A549 (cell line): ENCODE results near the gene MAP3K20. TPM values are rescaled to one million over a fixed set of nuclear protein-coding genes. Genes with fewer than 3 reads are reported as not detected.

Experiments
- ATAC-seq, 2 experiments: fragments of 200-7000 bp in 1 of 2; fragments of >200 bp in 1 of 2; cut with Nextera tagmentation in 1 of 2; cut with Tn5 transposase in 1 of 2; 3 replicates each; pipeline versions ENCODE4 v1.8.0 to v1.9.1; 2018 to 2020; ENCODE audit warnings: mild to moderate bottlenecking in 1 of 2, moderate library complexity in 1 of 2
- CTCF ChIA-PET: fragments of 300-600 bp; sonication (Branson Sonifier 250); formaldehyde crosslinking; extraction: SDS; loops from one replicate; lab custom pipeline; 2021; ENCODE audit warnings: antibody characterized with exemption, inconsistent platforms; lab: Yijun Ruan, JAX
- POLR2A ChIA-PET: fragments of 350-600 bp; formaldehyde crosslinking; extraction: SDS; loops from one replicate; lab custom pipeline; 2021; ENCODE audit warnings: antibody characterized with exemption, inconsistent platforms; lab: Yijun Ruan, JAX
- DNase-seq, 2 experiments: peaks; one replicate each; pipeline versions ENCODE4 v3.0.0 to v3.0.0-alpha.2; 2011 to 2016; ENCODE audit warnings: low read depth in 1 of 2, low spot score in 1 of 2
- FAIRE-seq: peaks from 2 replicates; lab custom pipeline; 2011; peaks lifted over from hg19 to GRCh38; lab: Jason Lieb, UNC
- H3K27ac ChIP-seq, 2 experiments: fragments of >200 bp; sonication (Bioruptor Twin); formaldehyde crosslinking; 3 replicates each; pipeline ENCODE4 v1.5.1; 2016 to 2017
- H3K4me1 ChIP-seq: fragments of >200 bp; sonication (Bioruptor Twin); formaldehyde crosslinking; 3 replicates; pipeline ENCODE4 v1.6.1; 2016
- H3K4me2 ChIP-seq: fragments of >200 bp; sonication (Bioruptor Twin); formaldehyde crosslinking; 3 replicates; pipeline ENCODE4 v1.6.1; 2016
- H3K4me3 ChIP-seq: fragments of >200 bp; sonication (Bioruptor Twin); formaldehyde crosslinking; 3 replicates; pipeline ENCODE4 v1.5.1; 2016
- H3K9me3 ChIP-seq: fragments of >200 bp; sonication (Bioruptor Twin); formaldehyde crosslinking; 3 replicates; pipeline ENCODE4 v1.6.1; 2016
- EHMT2 ChIP-seq: fragments of 200-600 bp; sonication (generic); IDR thresholded peaks from 2 replicates; pipeline ENCODE4 v1.6.1; 2016; ENCODE audit warnings: antibody characterized with exemption, low read depth, mild to moderate bottlenecking, moderate library complexity
- ELK1 ChIP-seq: fragments of 150-350 bp; IDR thresholded peaks from 2 replicates; pipeline ENCODE4 v1.6.1; 2014; ENCODE audit warnings: low read depth, mild to moderate bottlenecking, low read length
- ESRRA ChIP-seq: fragments of 150-350 bp; IDR thresholded peaks from 2 replicates; pipeline ENCODE4 v1.6.1; 2014; ENCODE audit warnings: mild to moderate bottlenecking, low read length, borderline replicate concordance
- HDAC2 ChIP-seq: fragments of 200-600 bp; sonication (generic); IDR thresholded peaks from 2 replicates; pipeline ENCODE4 v1.6.1; 2016
- HMGXB4 ChIP-seq: fragments of 250-450 bp; sonication (Bioruptor Pico); IDR thresholded peaks from 2 replicates; pipeline ENCODE4 v1.5.0; 2021; ENCODE audit warnings: mild to moderate bottlenecking, moderate library complexity, borderline replicate concordance
- MAFK ChIP-seq: fragments of 450-650 bp; IDR thresholded peaks from 2 replicates; pipeline ENCODE4 v1.6.1; 2014; ENCODE audit not compliant: partially characterized antibody
- MYC ChIP-seq: IDR thresholded peaks from 2 replicates; pipeline ENCODE4 v1.6.1; 2012; ENCODE audit warnings: mild to moderate bottlenecking, inconsistent platforms, low read length, improper control_type of control experiment, borderline replicate concordance
- NFE2L2 ChIP-seq: fragments of 150-350 bp; conservative IDR thresholded peaks from 2 replicates; pipeline ENCODE4 v1.6.1; 2014; ENCODE audit warnings: low read length
- POLR2AphosphoS2 ChIP-seq: conservative IDR thresholded peaks from 2 replicates; pipeline ENCODE4 v1.6.1; 2012; ENCODE audit warnings: low read length, improper control_type of control experiment, inconsistent platforms
- RCOR1 ChIP-seq: fragments of 150-350 bp; IDR thresholded peaks from 2 replicates; pipeline ENCODE4 v1.6.1; 2014; ENCODE audit warnings: antibody characterized with exemption, low read length, low read depth
- REST ChIP-seq: fragments of 200-600 bp; sonication (generic); IDR thresholded peaks from 2 replicates; pipeline ENCODE4 v1.6.1; 2016; ENCODE audit warnings: antibody characterized with exemption, mild to moderate bottlenecking, moderate library complexity
- RFX5 ChIP-seq: fragments of 450-650 bp; IDR thresholded peaks from 2 replicates; pipeline ENCODE4 v1.7.1; 2014; ENCODE audit warnings: antibody characterized with exemption, mild to moderate bottlenecking, moderate library complexity
- USF2 ChIP-seq: fragments of 450-650 bp; IDR thresholded peaks from 2 replicates; pipeline ENCODE4 v1.6.1; 2014; ENCODE audit warnings: antibody characterized with exemption
- ZC3H11A ChIP-seq: fragments of 450-650 bp; IDR thresholded peaks from 2 replicates; pipeline ENCODE4 v1.6.1; 2014; ENCODE audit warnings: antibody characterized with exemption, mild to moderate bottlenecking
- ZNF302 ChIP-seq: fragments of 250-450 bp; sonication (Bioruptor Pico); IDR thresholded peaks from 2 replicates; pipeline ENCODE4 v1.9.0; 2021; ENCODE audit warnings: inconsistent platforms, mild to moderate bottlenecking, moderate library complexity
- WGBS: methylation state at CpG from one replicate; pipeline ENCODE4 v1.1.6; 2017; ENCODE audit errors: missing lambda C conversion rate; 5-methylcytosine and 5-hydroxymethylcytosine counted together
- polyA plus RNA-seq, 4 experiments: library from polyadenylated mRNA; depleted of rRNA in 3 of 4; stranded (reverse); fragments of >200 nt; fragmentation: RNase III in 1 of 4; extraction: RNeasy Plus Mini Kit Qiagen cat#74134 plus additional on column Dnase treatment in 1 of 4; gene quantifications; 2 replicates in 3 of 4; 3 replicates in 1 of 4; pipeline ENCODE4 v1.2.3, GENCODE V29; 2011 to 2017

Gene MAP3K20
- polyA plus RNA-seq, 2 of the 4 experiments (the other 2 are of a cell fraction): 34.7 to 80.7 TPM

GRCh38 chr2:173054466-173054865 lies 21.2 kb upstream of the MAP3K20 start (continued):
- TF ChIP-seq ELK1: no peak
- TF ChIP-seq, all 56 proteins: peak for 0

- DNase-seq (no peak), ATAC-seq (no peak), FAIRE-seq (no peak)
- TF ChIP-seq ZC3H11A: no peak
- TF ChIP-seq HMGXB4 (CRISPR knock-in tag): no peak
- TF ChIP-seq ESRRA: no peak
- TF ChIP-seq ZNF302: no peak
- no peak for TF ChIP-seq HDAC2
- TF ChIP-seq EHMT2: no peak
- TF ChIP-seq USF2: no peak
- TF ChIP-seq MAFK: no peak
- TF ChIP-seq ELK1: no peak
- TF ChIP-seq REST: no peak
- no peak for TF ChIP-seq POLR2AphosphoS2
- TF ChIP-seq RCOR1: no peak
- TF ChIP-seq MYC: no peak
- TF ChIP-seq NFE2L2: no peak
- TF ChIP-seq RFX5: no peak
- Histone ChIP-seq H3K4me1 (peaks cover 30% of the 10 kb centered on the region), H3K27ac (peak overlapping the region in 1 of 2 experiments; percentile 47; a peak in 4 of 6 replicates), H3K4me2 (no peak overlapping the region), H3K9me3 (peaks cover 4% of the 10 kb centered on the region; the same call in 1 of the 3 replicates), H3K4me3 (no peak overlapping the region)
- ChIA-PET CTCF (interaction anchor here (0.7 to 1.2 kb wide), 3 partner anchors 14 to 29 kb away, joined by 3 to 6 read pairs (median 4); no protein-coding TSS in a partner anchor), POLR2A (no interaction called here)
- 80% methylated on average over 4 of the region's 4 CpGs for WGBS
Observed at GRCh38 chr2:173056705-173057364, 18.8 kb upstream of the MAP3K20 start.
